ENCODE measurements around the gene BBIP1.

The BBIP1 gene

GRCh38 chr10:110861930-110862649 is 56.9 kb downstream of the BBIP1 start:
- no peak for DNase-seq (ENCODE audit: low spot score)

DNA sequence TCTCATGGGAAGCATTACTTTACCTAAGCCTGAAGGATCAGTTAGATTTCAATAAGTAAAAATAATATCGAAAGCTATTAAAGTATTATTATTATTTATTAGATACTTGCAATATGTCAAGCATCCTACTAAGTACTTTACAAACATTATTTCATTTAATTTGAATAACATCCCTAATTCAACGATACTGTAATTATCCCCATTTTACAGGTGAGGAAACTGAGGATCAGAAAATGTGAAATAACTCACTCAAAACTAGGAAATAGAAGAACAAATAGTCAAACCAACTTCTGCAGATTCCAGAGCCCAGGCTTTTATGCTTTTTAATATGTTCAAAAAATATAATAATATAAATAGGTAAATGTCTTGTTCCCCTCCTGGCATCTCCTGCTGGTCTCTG is 57.5 kb downstream of the BBIP1 start:
- no peak for DNase-seq (ENCODE audit: low spot score)

- DNase-seq (ENCODE audit: low spot score) = no peak
Observed at GRCh38 chr10:110860576-110861241, 58.3 kb downstream of the BBIP1 start.

GRCh38 chr10:110859973-110860376 is 59.0 kb downstream of the BBIP1 start:
- no peak for DNase-seq (ENCODE audit: low spot score)

DNA sequence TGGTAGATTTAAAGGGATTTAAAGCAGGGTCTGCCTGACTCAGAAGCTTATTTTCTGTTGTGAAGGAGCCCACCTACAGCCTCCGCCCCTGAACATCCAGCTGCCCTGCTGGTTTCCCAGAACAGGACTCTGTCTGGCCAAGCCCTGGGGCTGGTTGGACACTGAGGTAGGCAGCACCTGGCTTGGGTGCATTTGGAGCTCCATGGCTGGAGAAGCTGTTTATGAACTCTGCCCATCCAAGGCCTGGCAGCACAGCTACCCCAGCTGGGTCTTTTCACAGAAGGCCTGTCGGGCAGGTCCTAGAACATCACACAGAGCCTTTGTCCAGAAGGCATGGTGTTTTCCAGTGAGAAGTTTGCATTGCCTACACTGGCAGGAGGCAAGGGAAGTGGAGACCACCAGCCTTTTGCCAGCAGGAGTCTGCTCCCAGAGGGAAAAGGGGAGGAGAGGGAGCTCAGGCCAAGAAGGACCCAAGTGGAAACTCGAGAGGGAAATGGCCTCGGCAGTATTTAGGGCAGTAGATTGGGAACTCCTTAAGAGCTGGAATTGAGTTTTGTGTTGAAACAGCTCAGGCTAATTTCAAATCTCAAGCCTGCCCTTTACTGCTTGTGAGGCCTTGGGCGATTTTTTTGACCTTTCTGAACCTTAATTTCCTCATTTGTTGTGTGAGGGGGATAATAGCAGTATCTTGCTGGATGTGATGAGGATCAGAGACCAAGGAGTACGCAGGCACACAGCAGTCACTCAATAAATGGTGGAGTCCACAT is 59.6 kb downstream of the BBIP1 start:
- DNase-seq (ENCODE audit: low spot score) = no peak

DNA sequence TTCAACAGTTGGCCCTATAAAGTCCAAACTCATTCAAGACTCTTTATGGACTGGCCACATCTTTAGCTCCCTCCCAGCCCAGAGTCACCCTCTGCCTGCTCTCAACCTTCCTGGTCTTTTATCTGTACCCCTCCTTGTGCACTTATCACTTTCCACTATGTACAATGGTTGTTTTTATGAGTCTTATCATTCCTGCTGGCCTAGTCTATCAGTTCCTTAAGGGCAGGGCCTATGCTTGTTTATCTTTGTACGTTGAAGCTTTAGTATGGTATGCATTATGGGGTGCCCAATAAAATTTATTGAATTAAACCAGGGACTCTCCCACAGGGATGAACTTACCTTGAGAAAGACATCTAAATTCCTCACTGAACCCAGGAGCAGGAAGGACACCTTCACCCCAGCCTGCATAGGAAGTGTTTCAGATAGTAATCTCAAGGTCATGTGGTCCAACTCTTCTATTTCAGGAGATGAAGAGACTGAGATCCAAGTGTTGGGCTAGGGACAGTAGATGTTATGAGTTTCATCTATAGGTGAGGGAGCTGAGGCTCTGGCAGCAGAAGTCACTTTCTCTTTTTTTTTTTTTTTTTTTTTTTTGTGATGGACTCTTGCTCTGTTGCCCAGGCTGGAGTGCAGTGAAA is 60.6 kb downstream of the BBIP1 start:
- no peak for DNase-seq (ENCODE audit: low spot score)

GRCh38 chr10:110857265-110858171 is 61.5 kb downstream of the BBIP1 start:
- peak; percentile 74 for DNase-seq (ENCODE audit: low spot score)

DNA sequence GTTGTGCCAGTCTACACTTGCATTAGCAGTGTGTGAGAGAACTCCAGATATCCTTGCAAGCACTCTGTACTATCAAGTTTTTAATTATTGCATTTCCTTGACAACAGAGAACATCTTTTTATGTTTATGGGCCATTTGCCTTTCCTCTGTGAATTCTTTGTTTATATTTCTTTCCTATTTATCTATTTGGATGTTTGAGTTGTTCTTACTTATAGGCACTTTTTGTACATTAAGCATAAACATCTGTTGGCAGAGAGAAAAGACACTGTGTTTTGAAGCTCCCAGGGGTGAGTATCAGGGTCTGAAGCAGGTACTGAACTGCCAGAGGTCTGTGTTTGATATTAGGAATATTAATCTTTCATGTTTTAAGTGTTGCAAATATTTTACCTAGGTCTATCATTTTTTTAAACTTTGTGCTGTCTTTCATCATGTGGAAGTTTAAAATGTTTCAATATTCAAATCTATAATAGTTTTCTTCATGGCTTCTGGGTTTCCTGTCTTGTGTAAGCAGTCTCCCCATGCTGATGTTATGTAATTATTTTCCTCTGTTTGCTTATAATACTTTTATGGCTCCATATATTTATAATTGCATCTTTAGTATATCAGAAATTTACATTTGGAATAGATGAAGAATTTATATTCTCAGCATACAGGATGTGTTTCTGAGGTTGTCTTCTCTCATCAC is 64.9 kb downstream of the BBIP1 start:
- DNase-seq (ENCODE audit: low spot score) = no peak

DNA sequence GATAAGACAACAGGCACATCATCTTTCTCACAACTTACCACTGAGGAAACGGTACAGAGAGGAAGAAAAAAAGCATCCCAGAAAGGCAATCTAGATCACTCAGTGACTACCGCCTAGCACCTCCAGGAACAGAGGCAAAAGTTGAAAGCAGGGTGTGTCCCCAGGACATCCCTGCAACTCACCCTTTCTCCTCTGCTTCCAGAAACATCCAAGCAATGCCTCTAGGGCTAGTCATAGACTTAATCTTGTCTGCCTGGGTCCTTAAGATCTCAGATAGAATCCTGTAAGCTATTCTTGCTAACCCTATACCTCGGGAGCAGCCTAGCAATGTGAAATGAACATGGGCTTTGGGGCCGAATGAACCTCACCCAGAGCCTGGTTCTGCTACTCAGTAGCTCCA is 66.0 kb downstream of the BBIP1 start:
- no peak for DNase-seq (ENCODE audit: low spot score)

DNA sequence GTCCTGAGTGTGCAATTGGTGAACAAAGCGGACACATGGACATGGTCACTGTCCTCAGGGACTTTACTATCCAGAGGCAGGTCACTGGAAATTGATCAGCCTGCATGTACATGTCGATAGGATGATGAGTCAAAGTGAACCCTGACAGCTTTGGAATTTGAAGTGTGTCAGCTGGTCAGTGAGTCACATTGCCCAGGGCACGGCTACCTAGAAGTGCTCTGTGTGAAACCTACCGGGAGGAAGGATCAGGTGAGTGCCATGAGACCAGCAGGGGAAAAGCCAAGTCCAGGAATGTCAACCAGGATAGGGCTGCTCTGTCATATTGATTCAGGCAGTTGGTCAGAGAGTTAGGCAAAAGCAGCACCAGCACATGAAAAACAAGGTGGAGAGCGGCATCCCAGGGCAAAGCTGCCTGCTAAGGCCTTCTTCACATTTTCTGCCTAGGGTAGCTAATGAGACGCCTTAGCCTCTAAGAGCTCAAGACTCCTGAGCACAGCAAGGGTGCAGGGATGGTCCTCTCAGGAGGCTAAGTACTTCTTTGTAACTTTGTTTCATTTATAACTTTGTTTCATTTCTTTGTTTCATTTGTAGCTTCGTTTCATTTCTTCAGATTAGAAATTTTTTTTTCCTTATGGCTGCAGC is 66.6 kb downstream of the BBIP1 start:
- no peak for DNase-seq (ENCODE audit: low spot score)

- DNase-seq (ENCODE audit: low spot score) = no peak
Observed at GRCh38 chr10:110851020-110851612, 67.9 kb downstream of the BBIP1 start.

DNA sequence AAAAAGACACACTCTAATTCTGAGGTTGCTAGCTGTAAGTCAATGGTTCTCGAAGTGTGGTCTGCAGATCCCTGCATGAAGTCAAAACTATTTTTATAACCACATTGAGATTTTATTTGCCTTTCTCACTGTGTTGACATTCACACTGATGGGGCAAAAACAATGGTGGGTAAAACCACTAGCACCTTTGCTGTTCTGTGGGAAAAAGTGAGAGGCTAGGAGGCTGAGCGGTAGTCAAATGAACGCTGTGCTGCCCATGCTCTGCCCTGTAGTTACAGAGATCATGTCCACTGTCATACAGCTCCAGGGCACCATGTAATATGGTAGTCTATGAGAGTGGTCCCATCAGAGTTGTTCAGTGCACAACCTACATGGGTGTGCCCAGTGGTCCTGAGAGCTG is 68.9 kb downstream of the BBIP1 start:
- DNase-seq (ENCODE audit: low spot score) = no peak
